Measurements from ENCODE around the gene CTSZ.

GRCh38 chr20:58982406-58983114 is 24.5 kb downstream of the CTSZ start:
- no peak for TF ChIP-seq CTCF (IDR thresholded peaks at IDR 0.05; ENCODE audit: low read length)
- TF ChIP-seq EZH2 (IDR thresholded peaks at IDR 0.05; ENCODE audit: borderline replicate concordance, low read length), result no peak
